H9 (cell line): ENCODE results near the gene MPZL1. TPM values are rescaled to one million over a fixed set of nuclear protein-coding genes. Genes with fewer than 3 reads are reported as not detected.
A peak's percentile ranks its signal among the peaks of the same experiment; 100 is the strongest.

Experiments
- DNase-seq: peaks from one replicate; pipeline ENCODE4 v3.0.0-alpha.2; 2017
- H2AFZ ChIP-seq: one replicate; pipeline ENCODE4 v1.6.1; 2013; ENCODE audit warnings: mild to moderate bottlenecking, low read length, control low read depth, moderate library complexity
- H2AK5ac ChIP-seq: 2 replicates; pipeline ENCODE4 v1.6.1; 2013; ENCODE audit warnings: low read length, control low read depth, mixed read lengths; ENCODE audit not compliant: insufficient read length
- H2BK120ac ChIP-seq: one replicate; pipeline ENCODE4 v1.6.1; 2013; ENCODE audit warnings: low read depth, mild to moderate bottlenecking, low read length, control low read depth, inconsistent platforms; ENCODE audit not compliant: poor library complexity, severe bottlenecking
- H2BK12ac ChIP-seq: 2 replicates; pipeline ENCODE4 v1.6.1; 2013; ENCODE audit warnings: low read length, control low read depth, mixed read lengths, low read depth; ENCODE audit not compliant: insufficient read length
- H2BK15ac ChIP-seq: 2 replicates; pipeline ENCODE4 v1.6.1; 2013; ENCODE audit warnings: low read depth, low read length, control low read depth
- H2BK20ac ChIP-seq: one replicate; pipeline ENCODE4 v1.6.1; 2013; ENCODE audit warnings: low read depth, mild to moderate bottlenecking, low read length, control low read depth, inconsistent platforms; ENCODE audit not compliant: poor library complexity, severe bottlenecking
- H2BK5ac ChIP-seq: 2 replicates; pipeline ENCODE4 v1.6.1; 2013; ENCODE audit warnings: low read length, control low read depth, mixed read lengths; ENCODE audit not compliant: insufficient read length
- H3K14ac ChIP-seq: 2 replicates; pipeline ENCODE4 v1.6.1; 2013; ENCODE audit warnings: low read length, control low read depth; ENCODE audit not compliant: insufficient read depth
- H3K18ac ChIP-seq: 2 replicates; pipeline ENCODE4 v1.6.1; 2013; ENCODE audit warnings: low read depth, mild to moderate bottlenecking, mixed read lengths, low read length, control low read depth; ENCODE audit not compliant: insufficient read length
- H3K23ac ChIP-seq: 2 replicates; pipeline ENCODE4 v1.6.1; 2013; ENCODE audit warnings: low read length, control low read depth, mixed read lengths, low read depth; ENCODE audit not compliant: insufficient read length
- H3K23me2 ChIP-seq: 2 replicates; pipeline ENCODE4 v1.6.1; 2013; ENCODE audit warnings: low read depth, mild to moderate bottlenecking, mixed read lengths, low read length, control low read depth; ENCODE audit not compliant: insufficient read length, poor library complexity, severe bottlenecking
- H3K27ac ChIP-seq: 2 replicates; pipeline ENCODE4 v1.5.1; 2013; ENCODE audit warnings: low read length, control low read depth, mixed read lengths, low read depth; ENCODE audit not compliant: insufficient read length
- H3K27me3 ChIP-seq: 2 replicates; pipeline ENCODE4 v1.6.1; 2013; ENCODE audit warnings: low read length, control low read depth, inconsistent platforms; ENCODE audit not compliant: insufficient read depth
- H3K4ac ChIP-seq: 2 replicates; pipeline ENCODE4 v1.6.1; 2013; ENCODE audit warnings: low read depth, mild to moderate bottlenecking, control low read depth, inconsistent platforms, low read length, moderate library complexity
- H3K4me1 ChIP-seq: 2 replicates; pipeline ENCODE4 v1.6.1; 2013; ENCODE audit warnings: low read length, control low read depth, inconsistent platforms; ENCODE audit not compliant: insufficient read depth
- H3K4me2 ChIP-seq: 2 replicates; pipeline ENCODE4 v1.6.1; 2013; ENCODE audit warnings: low read length, control low read depth, mixed read lengths; ENCODE audit not compliant: insufficient read length, insufficient read depth
- H3K56ac ChIP-seq: 2 replicates; pipeline ENCODE4 v1.6.1; 2013; ENCODE audit warnings: low read depth, mild to moderate bottlenecking, mixed read lengths, low read length, control low read depth; ENCODE audit not compliant: insufficient read length
- H3K79me1 ChIP-seq: 2 replicates; pipeline ENCODE4 v1.6.1; 2013; ENCODE audit warnings: low read depth, mild to moderate bottlenecking, moderate library complexity, low read length, control low read depth, inconsistent platforms; ENCODE audit not compliant: insufficient read depth, poor library complexity, severe bottlenecking
- H3K79me2 ChIP-seq: 2 replicates; pipeline ENCODE4 v1.6.1; 2013; ENCODE audit warnings: low read length, control low read depth, inconsistent platforms; ENCODE audit not compliant: insufficient read depth
- H3K9ac ChIP-seq: 2 replicates; pipeline ENCODE4 v1.6.1; 2013; ENCODE audit warnings: low read length, control low read depth, mixed read lengths; ENCODE audit not compliant: insufficient read length; ENCODE audit errors: extremely low read depth
- H3K9me3 ChIP-seq: one replicate; pipeline ENCODE4 v1.6.1; 2013; ENCODE audit warnings: low read depth, low read length, inconsistent platforms; ENCODE audit not compliant: control insufficient read depth
- H3T11ph ChIP-seq: one replicate; pipeline ENCODE4 v1.6.1; 2013; ENCODE audit warnings: mild to moderate bottlenecking, low read length, control low read depth, inconsistent platforms
- H4K20me1 ChIP-seq: one replicate; pipeline ENCODE4 v1.6.1; 2013; ENCODE audit not compliant: control insufficient read depth, insufficient read length, insufficient read depth
- H4K5ac ChIP-seq: 2 replicates; pipeline ENCODE4 v1.6.1; 2013; ENCODE audit warnings: low read depth, mild to moderate bottlenecking, mixed read lengths, low read length, control low read depth; ENCODE audit not compliant: insufficient read length
- H4K8ac ChIP-seq: replicated peaks from 2 replicates; pipeline ENCODE4 v1.6.1; 2013; ENCODE audit warnings: low read length, control low read depth, mixed read lengths, low read depth; ENCODE audit not compliant: insufficient read length
- H4K91ac ChIP-seq: 2 replicates; pipeline ENCODE4 v1.6.1; 2013; ENCODE audit warnings: low read depth, mild to moderate bottlenecking, moderate library complexity, mixed read lengths, low read length, control low read depth; ENCODE audit not compliant: insufficient read length
- H3K27ac Mint-ChIP-seq, 3 experiments: 2 replicates in 2 of 3; 3 replicates in 1 of 3; pipeline ENCODE4 v1.8.0; 2020 to 2021; ENCODE audit warnings: mixed read lengths in 3 of 3, mild to moderate bottlenecking in 1 of 3, moderate library complexity in 1 of 3
- H3K27me3 Mint-ChIP-seq: 2 replicates; pipeline ENCODE4 v1.8.0; 2021; ENCODE audit warnings: low read depth, mild to moderate bottlenecking, moderate library complexity, mixed read lengths
- H3K36me3 Mint-ChIP-seq, 3 experiments: 2 replicates in 2 of 3; 3 replicates in 1 of 3; pipeline ENCODE4 v1.8.0; 2020 to 2021; ENCODE audit warnings: low read depth in 3 of 3, mixed read lengths in 3 of 3; ENCODE audit not compliant: insufficient read depth in 1 of 3
- H3K4me1 Mint-ChIP-seq, 2 experiments: 2 replicates each; pipeline ENCODE4 v1.8.0; 2020; ENCODE audit warnings: mixed read lengths in 2 of 2
- H3K4me3 Mint-ChIP-seq, 2 experiments: 2 replicates in 1 of 2; 3 replicates in 1 of 2; pipeline ENCODE4 v1.8.0; 2020 to 2021; ENCODE audit warnings: mild to moderate bottlenecking in 2 of 2, mixed read lengths in 2 of 2, moderate library complexity in 1 of 2
- H3K9me3 Mint-ChIP-seq, 2 experiments: 2 replicates in 1 of 2; 3 replicates in 1 of 2; pipeline ENCODE4 v1.8.0; 2020; ENCODE audit warnings: mild to moderate bottlenecking in 2 of 2, mixed read lengths in 2 of 2, moderate library complexity in 1 of 2
- total RNA-seq: library from RNA; stranded (reverse); gene quantifications from 2 replicates; pipeline ENCODE4 v1.2.1, GENCODE V29; 2021
- TF ChIP-seq, protein P1 (sequence below): fragments of 200-600 bp; sonication (generic); conservative IDR thresholded peaks from 3 replicates; pipeline ENCODE4 v1.8.0; 2021; ENCODE audit warnings: antibody characterized with exemption, mild to moderate bottlenecking

MPZL1 gene
- total RNA-seq, 1 experiment from 2014 or later: 60.7 TPM

DNA sequence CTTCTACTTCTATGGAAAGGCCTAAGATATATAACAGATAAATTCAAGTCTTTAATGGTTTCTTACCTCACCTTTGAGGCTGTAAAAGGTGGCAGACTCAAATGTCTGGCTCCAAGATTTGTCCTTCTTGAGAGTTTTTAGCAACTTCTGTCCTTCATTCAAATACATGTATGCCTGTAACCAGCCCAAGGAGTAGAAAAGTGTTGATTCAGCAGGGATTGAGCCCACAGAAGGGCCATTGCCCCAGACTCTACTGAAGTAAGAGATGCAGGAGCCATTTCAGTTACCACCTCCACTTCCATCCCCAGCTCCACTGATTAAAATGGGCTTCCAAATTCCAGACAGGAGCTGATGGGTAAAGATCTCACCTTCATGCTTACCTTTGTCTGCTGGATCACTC is 112.1 kb downstream of the MPZL1 start:
- Histone ChIP-seq H4K5ac (no peak overlapping the region), H4K20me1 (no peaks in the 10 kb centered on the region), H2BK20ac (no peak overlapping the region), H3K27ac (no peak overlapping the region), H3K9ac (no peak overlapping the region), H3K4me2 (no peak overlapping the region), H3K56ac (peak overlapping the region; percentile 62), H3T11ph (no peak overlapping the region), H2BK12ac (no peak overlapping the region), H3K27me3 (no peaks in the 10 kb centered on the region), H4K8ac (no peak overlapping the region), H2BK120ac (no peak overlapping the region), H3K4me1 (peaks cover 4% of the 10 kb centered on the region; the same call in 1 of the 2 replicates), H3K18ac (no peak overlapping the region), H3K79me1 (no peaks in the 10 kb centered on the region), H3K9me3 (no peaks in the 10 kb centered on the region), H4K91ac (no peak overlapping the region), H3K14ac (no peak overlapping the region), H3K79me2 (no peaks in the 10 kb centered on the region), H2AK5ac (no peak overlapping the region), H3K23ac (no peak overlapping the region), H3K4ac (no peak overlapping the region), H3K23me2 (no peaks in the 10 kb centered on the region), H2BK5ac (no peak overlapping the region), H2AFZ (no peak overlapping the region), H2BK15ac (no peak overlapping the region)
- TF ChIP-seq, protein P1, sequence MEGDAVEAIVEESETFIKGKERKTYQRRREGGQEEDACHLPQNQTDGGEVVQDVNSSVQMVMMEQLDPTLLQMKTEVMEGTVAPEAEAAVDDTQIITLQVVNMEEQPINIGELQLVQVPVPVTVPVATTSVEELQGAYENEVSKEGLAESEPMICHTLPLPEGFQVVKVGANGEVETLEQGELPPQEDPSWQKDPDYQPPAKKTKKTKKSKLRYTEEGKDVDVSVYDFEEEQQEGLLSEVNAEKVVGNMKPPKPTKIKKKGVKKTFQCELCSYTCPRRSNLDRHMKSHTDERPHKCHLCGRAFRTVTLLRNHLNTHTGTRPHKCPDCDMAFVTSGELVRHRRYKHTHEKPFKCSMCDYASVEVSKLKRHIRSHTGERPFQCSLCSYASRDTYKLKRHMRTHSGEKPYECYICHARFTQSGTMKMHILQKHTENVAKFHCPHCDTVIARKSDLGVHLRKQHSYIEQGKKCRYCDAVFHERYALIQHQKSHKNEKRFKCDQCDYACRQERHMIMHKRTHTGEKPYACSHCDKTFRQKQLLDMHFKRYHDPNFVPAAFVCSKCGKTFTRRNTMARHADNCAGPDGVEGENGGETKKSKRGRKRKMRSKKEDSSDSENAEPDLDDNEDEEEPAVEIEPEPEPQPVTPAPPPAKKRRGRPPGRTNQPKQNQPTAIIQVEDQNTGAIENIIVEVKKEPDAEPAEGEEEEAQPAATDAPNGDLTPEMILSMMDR: no peak
- Mint-ChIP-seq H3K4me1 (peaks cover 18% of the 10 kb centered on the region in 2 experiments), H3K9me3 (no peaks in the 10 kb centered on the region), H3K27me3 (no peaks in the 10 kb centered on the region), H3K27ac (no peak overlapping the region), H3K4me3 (no peak overlapping the region), H3K36me3 (no peaks in the 10 kb centered on the region)
- DNase-seq: no peak
